ENCODE data around the gene S100B.

S100B gene

DNA sequence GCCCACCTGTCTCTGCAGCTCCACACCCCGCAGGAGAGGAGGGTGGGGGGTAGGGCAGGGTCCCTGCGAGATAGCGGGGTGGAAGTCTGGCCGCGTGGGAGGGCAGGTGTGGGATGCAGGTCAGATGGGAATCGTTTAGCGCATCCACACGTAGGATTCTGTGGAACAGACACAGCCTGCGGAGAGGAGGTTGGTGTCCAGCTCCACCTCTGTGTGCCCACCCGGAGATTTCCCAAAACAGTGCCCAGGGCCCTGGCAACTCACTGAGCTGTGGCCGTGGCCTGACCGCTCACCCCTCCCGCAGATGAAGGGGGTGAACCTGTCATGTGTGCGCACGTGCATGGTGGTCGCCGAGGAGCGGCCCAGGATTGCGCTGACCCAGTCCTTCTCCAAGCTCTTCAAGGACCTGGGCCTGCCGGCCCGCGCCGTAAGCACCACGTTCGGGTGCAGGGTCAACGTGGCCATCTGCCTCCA lies 46.9 kb downstream of the S100B start:
- no peak for DNase-seq

DNA sequence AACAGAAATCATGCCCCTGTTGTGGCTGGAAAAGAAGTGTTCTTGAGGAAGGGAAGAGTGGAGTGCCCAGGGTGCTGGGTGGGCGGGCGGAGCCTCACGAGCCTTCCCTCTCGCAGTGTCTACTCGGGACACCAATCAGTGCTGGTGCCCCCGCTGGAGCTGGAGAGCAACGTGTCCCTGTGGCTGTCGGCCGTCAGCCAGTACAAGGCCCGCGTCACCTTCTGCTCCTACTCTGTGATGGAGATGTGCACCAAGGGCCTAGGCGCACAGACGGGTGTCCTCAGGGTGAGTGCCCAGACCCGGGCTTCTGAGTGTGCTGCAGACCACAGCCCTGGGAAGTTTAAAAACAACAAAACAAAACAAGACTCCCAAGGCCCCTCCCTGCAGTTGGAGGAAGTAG lies 47.4 kb downstream of the S100B start:
- no peak for DNase-seq

- DNase-seq, result no peak
These were observed 48.1 kb downstream of the S100B start for GRCh38 chr21:46556802-46557201.

DNA sequence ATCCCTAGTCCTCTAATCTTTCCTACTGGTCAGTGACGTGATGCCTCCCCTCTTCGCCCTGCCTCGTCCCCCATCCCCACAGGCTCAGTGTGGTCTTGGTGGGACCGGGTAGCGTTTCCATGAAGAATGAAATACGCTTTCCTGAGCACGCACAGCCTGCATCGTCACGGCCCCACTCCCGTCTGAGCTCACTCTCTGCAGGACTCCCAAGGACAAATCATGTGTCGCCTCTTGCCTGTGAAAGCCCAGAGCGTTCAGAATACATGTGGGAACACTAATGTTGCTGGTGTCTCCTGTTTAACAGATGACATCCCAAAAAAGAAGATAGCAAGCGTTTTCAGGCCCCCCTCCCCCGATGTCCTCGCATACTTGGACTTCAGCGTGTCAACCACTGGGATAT lies 49.2 kb downstream of the S100B start:
- DNase-seq, result no peak

DNA sequence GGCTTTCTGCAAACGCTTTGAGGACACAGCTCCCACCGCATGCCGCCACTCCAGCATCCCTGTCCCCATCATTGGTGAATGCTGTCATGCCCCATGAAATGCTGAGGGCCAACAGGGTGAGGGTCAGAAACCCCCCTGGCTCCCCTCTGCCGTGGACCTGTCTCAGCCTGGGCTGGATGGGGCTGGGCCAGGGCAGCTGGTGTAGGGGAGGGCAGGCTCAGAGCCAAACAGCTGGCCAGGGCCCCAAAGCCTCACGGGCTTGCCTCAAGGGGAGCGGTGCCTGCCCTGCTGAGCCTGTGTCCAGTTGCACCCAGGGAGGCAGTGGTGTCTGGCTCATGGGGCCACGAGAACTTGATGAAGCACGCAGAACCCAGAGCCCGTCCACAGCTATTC lies 49.7 kb downstream of the S100B start:
- DNase-seq, result no peak

- no peak for DNase-seq
These were observed 50.3 kb downstream of the S100B start for GRCh38 chr21:46554431-46555224.

DNA sequence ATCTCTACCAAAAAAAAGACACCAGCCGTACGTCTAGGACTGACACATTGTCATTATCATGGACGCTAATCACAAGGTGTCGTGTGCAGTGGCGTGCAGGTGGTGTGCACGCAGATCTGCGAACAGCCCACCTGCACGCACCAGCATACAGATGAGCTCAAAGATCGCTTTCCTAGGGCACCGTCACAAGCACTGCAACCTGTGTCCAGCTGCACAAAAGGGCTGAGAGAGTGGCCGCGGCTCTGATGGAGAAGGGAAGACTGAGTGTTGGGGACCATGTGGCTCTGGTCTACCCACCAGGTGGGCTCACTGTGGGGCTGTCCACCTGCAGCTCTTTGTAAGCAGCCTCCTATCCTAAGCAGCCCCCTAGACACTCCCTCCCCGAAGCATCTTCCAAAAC lies 50.9 kb downstream of the S100B start:
- DNase-seq, result no peak

DNA sequence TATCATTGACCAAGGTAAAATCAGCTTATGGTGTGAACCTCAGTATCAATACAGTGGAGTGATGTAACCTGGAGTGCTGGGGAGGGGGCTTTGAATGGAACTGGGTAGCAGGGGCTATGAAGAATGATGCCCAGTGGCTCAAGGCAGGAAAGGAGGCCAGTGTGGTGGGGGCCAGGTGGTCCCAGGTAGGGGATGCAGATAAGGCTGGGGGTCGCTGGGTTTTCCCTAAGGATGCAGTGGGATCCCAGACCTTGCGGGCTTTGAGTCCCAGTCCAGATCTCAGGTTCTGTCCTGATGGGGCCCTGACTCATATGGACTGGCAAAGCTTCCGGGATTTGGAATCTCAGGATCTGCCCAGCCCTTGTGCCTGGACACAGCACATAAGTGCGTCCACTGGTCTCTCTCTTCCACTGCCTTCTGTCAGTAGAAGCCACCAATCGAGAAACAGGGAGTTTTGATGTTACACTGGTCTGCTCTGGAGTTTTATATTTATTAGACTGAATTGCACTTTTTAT lies 52.0 kb downstream of the S100B start:
- no peak for DNase-seq

GRCh38 chr21:46552274-46552673 lies 52.6 kb downstream of the S100B start:
- peak; percentile 12 to 40 for DNase-seq

GRCh38 chr21:46551636-46552241 lies 53.1 kb downstream of the S100B start:
- peak; percentile 58 to 62 for DNase-seq

DNA sequence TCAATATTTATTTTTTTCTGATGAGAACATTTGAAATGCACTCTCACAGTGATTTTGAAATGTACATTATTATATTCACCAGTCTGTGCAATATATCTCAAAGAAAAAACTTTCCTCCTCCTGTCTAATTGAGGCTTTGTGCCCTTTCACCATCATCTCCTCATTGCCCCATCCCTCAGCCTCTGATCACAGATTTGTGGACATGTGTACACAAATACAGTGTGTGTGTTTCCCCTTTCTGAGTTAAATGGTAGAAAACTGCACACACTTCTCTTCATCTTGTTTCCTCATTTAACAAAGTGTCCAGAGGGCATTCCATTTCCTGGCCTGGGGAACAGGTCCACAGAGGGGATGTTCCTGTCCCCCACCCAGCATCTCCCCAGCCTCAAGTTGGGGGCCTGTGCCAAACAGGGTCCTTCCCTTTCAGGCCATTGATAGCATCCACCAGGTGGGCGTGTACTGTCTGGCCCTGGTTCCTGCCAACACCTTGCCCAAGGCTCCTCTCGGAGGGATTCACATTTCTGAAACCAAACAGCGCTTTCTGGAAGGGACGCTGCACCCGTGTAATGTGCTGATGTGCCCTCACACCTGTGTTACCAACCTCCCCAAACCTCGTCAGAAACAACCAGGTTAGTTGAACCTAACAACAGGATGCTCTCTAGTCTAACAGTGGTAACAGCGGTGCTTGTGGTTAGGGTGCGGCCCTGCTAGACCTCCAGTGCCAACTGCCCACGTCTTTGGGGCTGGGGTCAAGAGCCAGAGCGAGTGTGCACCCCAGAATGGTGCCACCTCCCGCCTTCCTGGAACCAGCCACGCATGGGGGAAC lies 54.6 kb downstream of the S100B start:
- DNase-seq, result peak; percentile 82

- DNase-seq, result no peak
These were observed 55.2 kb downstream of the S100B start for GRCh38 chr21:46549650-46550049.

All from CD4-positive, alpha-beta T cell treated with Interferon alpha-2 for 1 hour (primary cell).